Stimulated activated CD8-positive, alpha-beta memory T cell treated with anti-CD3 and anti-CD28 coated beads, Interleukin-12 subunit alpha, Interleukin-12 subunit beta, amount 100 ng/mL, for 24 hours (primary cell): Measurements from ENCODE around the gene CHAF1A.
A peak's percentile ranks its signal among the peaks of the same experiment; 100 is the strongest.

Source experiments
- DNase-seq: peaks from one replicate; pipeline ENCODE4 v3.0.0-alpha.2; 2020; ENCODE audit errors: extremely low read depth

Gene CHAF1A

DNA sequence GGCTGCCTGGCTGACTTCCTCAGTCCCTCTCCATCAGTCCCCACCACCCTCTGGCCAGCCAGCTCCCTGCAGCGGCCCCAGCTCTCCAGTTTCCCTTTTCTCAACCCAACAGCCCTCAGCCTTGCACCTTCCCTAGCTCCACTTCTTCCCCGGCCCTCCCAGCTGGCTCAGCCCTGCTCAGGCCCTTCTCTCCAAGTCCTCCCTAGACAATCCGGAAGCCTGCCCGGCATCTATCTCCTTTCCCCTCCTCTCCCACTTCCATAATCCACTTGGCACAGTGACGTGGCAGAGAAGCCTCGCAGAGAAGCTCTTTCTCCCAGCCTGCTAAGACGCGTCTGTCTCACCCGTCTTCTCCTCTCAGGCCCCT is 54.0 kb downstream of the CHAF1A start:
- DNase-seq: no peak

DNA sequence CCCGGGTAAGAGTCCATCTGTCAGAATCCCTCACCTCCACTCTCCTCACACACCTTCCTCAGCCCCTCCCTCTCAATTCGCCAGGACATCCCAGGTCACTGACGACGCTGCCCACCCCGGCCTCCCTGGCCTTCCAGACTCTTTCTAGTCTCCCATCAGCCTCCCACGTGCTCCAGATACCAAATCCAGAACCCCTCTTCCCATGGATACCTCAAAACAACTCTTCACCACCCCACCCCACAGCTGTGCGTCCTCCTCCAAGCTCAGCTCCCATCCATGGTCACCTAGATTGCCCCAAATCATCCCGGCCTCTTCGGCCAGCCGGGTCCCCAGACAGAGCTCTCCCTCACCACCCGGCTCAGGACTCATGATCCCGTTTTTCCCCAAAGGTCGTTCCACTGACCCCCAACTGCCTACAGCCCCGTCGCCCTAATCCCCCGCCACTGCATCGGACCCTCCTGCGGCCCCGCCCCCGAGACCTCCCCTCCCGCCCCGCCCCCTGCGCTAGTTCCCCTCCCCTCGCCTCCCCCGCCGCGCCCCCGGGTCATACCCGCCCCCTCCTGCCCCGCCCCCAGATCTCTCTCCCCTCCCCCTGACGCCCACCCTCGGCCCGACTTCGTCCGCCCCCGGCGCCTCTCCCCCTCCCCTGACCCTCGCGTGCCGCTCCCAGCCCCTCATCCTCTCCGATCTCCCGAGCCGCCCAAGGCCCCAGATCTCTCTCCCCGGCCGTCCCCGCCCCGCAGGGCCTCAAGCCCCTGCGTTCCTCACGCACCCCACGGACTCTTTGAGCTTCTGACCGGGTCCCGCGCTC is 54.6 kb downstream of the CHAF1A start:
- DNase-seq: no peak

DNA sequence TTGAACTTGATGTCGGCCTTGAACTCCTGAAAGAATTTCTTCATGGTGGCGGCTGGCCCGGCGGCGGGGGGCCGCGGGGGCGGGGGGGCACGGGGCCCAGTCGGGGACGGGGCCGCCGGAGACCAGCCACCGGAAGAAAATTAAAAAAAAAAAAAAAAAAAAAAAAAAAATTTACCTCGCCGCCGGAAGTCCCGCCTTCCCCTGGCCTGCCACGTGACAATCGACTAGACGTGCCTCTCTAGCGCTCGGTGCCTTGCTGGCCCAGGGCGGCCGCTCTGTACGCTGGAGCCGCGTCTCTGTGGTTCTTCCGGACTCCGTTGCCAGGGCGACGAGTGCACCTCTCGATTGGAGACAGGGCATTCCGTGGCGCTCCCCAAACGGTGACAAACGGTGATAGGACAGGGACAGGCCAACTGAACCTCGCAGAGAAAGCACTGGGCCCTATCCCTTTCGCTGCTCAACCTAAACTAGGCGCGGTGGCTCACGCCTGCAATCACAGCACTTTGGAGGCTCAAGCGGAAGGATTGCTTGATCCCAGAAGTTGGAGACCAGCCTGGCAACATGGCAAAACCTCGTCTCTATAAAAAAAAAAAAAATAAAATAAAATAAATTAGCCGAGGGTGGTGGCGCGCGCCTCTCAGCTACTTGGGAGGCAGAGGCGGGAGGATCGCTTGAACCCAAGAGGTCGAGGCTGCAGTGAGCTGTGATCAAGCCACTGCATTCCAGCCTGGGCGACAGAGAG is 55.4 kb downstream of the CHAF1A start, which contains the start of gene UBXN6:
TSS of gene UBXN6 (minus strand) at position 141 of the 742 bp plus-strand sequence. CDS start at position 44, 97 bp downstream.
- DNase-seq: peak; percentile 87

DNA sequence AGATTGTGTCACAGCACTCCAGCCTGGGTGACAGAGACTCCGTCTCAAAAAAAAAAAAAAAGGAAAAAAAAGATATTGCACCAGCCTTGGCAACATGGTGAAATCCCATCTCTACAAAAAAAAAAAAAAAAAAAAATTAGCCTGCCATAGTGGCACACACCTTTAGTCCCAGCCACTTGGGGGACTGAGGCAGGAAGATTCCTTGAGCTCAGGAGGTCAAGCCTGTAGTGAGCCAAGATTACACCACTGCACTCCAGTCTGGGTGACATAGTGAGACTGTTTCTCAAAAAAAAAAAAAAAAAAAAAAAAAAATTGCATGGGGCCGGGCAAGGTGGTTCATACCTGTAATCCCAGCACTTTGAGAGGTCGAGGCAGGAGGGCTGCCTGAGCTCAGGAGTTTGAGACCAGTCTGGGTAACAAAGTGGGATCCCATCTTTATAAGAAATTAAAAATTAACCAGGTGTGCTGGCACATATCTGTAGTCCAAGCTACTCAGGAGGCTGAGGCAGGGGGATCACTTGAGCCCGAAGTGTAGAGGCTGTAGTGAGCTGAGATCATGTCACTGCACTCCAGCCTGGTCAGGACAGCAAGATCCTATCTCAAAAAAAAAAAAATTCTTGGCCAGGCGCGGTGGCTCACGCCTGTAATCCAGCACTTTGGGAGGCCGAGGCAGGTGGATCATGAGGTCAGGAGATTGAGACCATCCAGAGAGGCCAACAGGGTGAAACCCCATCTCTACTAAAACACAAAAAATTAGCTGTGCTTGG is 62.6 kb downstream of the CHAF1A start:
- no peak for DNase-seq

DNA sequence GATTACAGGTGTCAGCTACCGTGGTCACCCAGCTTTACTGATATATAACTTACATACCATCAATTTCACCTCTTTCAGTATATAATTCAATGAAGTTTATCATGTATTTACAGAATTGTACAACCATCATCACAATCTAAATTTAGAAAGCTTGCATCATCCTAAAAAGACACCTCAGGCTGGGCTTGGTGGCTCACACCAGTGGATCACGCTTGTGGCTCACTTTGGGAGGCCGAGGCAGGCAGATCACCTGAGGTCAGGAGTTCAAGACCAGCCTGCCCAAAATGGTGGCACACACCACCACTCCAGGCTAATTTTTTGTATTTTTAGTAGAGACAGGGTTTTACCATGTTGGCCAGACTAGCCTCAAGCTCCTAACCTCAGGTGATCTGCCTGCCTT is 65.4 kb downstream of the CHAF1A start:
- DNase-seq: no peak

DNA sequence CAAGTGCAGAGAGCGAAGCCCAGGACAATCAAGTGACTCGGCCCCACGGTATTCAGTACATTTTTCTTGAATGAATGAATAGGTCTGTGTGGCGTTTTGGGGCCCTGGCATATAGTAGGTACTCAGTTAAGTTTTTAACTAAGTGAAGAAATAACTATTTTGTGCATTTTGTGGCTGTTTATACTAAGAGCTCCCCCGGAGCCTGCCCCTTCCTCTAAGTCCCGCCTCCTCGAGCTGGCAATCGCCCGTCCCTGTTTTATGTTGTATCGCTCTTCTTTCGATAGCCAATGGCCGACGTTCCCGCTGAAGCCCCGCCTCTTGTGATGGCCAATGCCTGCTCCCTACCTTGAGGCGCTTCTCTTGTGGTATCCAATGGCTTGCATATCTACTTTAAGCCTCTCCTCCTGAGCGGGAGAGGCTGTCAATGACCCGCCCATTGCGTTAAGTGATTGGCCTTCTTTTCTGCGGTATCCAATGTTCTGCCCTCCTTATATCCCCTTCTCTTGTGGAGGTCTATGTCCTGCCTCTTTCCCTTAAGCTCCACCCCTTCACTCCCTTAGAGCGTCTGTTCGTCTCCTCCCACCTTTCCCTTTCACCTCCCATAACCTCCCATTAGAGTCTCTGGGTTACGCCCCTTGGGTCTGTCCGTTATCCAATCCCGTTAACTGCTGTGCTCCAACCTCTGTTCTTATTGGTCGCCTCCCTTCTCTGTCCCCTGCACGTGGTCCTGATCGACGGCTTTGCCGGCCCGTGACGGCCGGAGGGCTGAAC is 69.1 kb downstream of the CHAF1A start:
- peak; percentile 92 for DNase-seq

DNA sequence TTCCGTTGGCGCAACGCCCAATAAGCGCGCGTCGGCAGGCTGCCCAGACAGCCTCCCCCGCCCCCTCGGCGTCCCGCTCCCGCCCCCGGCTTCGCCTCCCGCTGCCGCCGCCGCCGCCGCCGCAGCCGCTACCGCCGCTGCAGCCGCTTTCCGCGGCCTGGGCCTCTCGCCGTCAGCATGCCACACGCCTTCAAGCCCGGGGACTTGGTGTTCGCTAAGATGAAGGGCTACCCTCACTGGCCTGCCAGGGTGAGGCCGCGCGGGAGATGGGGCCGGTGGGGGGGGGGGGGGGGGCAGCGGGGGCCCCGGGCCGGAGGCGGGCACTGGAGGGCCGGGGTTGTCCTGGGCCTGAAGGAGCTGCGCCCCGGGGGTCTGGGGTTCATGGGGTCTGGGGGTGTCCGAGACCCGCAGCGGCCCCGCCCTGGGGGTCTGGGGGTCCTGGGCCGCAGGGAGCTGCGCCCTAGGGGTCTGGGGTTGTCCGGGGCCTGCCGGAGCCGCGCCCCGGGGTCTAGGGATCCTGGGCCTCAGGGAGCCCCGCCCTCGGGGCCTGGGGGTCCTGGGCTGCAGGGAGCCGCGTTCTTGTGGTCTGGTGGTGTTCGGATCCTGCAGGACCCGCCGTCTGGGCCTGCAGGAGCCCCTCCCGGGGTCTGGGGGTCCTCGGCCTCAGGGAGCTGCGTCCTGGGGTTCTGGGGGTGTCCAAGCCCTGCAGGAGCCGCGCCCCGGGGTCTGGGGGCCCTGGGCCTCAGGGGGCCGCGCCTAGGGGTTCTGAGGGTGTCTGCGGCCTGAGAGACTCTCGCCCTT is 69.9 kb downstream of the CHAF1A start, which contains the start of gene HDGFL2:
TSS of gene HDGFL2 (plus strand) at position 124 of the 801 bp plus-strand sequence. CDS start at position 178, 54 bp downstream.
- DNase-seq: no peak

DNA sequence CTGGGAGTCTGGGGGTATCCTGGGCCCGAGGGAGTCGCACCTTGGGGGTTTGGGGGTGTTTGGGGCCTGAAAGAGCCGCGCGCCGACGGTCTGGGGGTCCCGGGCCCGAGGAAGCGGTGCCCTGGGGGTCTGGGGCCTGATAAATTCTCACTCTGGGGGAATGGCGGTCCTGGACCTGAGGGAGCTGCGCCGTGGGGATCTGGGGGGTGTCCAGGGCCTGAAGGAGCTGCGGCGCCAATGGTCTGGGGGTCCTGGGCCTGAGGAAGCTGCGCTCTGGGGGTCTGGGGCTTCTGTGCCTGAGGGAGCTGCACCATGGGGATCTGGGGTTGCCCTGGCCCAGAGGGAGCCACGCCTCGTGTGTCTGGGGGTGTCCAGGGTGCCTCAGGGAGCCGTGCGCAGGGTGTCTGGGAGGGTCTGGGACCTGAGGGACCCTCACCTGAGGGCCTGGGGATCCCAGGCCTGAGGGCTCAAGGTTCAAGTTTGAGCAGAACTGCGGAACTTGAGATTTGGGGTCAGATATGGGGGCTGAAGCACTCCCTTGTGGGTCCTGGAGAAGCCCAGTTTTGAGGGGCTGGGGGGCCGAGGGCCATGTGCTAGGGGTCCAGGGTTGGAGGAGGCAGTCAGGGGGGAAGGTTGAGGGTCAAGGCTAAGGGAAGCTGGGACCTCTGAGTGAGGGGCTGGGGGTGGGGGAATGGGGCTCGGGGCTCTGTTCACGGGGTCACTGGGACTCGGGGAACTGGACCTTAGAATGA is 70.7 kb downstream of the CHAF1A start:
- no peak for DNase-seq

DNA sequence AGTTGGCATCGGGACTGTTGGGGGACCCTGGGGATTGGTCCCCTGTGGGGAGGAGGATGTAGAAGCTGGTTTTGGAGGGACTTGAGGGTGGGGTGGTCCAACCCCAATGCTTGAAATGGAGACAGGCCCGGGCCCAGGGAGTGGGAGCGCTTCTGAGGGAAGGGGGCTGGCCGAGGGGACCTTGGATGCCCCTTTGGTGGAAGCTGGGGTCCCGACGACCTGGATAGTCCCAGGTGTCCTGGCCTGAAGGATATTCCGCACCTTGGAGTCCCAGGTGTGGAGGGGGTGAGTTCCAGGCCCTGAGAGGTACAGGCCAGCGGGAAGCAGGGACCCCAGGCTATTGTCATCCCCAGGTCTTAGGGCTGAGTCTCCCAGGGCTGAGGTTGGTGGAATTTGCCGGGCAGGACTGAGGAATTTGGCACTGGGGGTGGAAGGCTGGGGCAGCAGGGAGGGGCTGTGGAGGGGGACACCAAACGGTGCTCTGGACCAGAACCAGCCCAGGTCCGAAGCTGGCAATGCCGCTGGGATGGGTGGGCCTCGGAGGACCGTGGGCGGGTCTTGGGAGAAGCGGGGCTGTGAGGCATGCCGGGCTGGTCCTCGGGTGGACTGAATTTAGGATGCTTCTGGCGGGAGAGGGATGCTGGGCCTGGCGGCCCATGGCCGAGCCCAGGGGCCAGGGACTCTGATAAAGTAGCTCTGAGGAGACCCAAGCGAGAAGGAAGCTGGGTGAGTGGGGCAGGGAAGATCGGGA is 71.5 kb downstream of the CHAF1A start:
- DNase-seq: no peak

DNA sequence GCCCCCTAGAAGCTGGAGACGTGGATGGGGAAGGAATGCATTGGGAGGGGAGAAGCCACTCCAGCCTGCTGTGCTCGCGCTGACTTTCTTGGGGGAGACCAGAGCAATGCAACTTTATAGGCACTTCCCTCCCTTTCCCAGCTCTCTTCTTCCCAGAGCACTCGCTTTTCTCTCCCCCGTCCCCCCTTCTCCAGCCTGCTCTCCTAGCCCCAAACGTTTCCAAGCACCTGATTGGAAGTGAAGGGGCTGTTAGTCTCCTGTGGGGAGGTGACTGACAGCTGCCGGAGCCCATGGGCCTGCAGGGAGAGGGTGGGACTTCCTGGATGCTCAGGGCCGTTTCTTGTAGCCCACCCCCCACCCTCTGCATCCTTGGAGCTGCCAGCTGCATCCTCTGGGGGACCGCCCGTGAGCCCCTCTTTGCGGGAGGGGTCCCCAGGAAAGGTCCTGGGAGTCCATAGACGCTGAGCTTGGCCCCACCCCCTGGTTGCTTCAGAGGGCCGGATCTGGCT is 72.1 kb downstream of the CHAF1A start:
- DNase-seq: no peak

DNA sequence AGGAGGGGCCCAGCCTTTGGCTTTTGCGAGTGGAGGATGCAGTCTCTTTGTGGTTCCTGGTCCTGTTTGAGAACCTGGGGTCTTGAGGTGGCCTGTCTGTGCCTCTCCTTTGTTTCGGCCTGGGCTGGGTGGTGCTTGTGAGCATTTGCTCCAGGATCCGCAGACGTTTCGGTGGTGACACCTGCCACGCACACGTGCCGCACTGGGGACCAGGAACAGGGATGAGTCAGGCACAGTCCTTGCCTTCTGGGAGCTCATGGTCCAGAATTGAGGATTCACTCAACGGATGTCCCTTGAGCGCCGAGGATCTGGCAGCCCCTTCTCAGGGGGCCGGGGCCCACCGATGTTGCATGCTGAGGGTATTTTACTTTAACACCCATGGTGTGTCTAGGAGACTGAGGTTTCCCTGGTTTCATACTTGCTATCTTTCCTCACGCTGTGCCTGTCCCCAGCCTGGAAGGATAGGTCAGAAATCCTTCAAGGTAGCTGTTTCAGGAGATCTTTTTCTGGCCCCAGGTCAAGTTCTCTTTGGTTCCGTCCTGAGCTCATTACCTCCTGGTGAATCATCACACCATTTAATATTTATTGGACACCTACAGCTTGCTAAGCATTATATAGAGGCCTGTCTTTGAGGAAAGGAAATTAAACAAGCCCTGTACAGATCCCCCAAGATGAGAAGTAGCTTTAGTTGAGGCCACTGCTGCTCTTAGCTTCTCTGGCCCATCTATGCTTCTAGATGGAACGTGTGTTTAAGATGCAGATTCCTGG is 74.8 kb downstream of the CHAF1A start:
- no peak for DNase-seq

DNA sequence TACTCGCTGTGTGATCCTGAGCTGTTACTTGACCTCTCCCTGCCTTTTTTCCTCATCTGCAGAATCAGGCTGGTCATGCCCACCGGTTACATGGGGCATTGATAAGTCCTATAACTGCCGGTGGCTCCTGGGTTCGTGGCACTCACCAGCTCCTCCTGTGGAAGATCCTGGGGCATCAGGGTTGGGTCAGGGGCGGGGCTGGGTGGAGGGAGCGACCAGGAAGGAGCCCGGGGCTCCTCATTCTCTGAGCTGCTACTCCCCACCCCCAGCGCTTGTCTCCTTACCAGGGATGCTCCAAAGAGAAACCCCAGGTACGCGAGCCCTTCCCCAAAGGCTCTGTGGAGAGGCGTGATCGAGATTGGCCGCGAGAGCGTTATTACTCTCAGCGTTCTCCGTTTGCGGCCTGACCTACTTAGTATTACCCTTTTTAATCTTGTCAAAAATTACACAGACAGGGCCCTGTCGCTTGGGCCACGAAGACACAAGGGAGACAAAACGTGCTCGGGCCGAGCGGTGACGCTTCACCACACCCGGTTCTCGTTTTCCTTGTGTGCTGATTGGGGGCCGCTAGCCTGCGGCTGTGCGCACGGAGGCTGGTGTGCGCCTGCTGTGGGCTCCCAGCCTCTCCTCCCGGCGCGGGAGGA is 80.4 kb downstream of the CHAF1A start:
- no peak for DNase-seq

DNA sequence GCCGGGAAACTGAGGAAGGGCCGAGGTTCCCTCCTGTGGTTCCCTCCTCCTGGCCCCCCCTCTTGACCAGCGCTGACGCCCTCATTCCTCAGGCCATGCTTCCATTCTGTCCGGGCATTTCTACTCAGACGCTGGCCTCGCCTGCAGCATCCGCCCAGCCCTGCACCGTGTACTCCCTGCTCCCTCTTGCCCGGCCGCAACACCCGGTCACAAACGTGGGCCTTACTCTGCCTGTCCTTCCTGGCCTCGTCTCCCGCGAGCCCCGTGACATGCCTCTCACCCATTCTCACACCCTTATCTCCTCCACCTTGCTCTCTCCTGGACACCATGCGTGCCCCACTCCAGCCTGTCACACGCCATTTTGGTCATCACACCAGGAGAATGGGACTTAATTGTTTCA is 80.9 kb downstream of the CHAF1A start:
- no peak for DNase-seq

DNA sequence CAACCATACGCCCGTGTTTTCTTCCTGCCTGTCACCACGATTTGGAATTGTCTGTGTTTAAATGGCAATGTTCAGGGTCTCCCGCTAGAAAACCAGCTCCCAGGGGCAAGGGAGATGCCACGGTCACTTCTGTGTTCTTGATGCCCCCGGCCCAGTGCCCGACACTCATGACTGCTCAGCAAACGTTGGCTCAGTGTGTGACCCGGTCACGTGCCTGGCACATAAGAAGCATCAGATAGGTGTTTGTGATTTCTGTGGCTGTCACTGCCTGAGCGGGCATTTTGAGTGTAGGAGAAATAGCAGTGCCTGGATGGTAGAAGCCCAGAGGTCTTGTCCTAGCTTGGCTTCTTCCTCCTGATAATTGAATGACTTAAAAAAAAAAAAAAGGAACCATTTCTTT is 85.1 kb downstream of the CHAF1A start:
- DNase-seq: no peak

DNA sequence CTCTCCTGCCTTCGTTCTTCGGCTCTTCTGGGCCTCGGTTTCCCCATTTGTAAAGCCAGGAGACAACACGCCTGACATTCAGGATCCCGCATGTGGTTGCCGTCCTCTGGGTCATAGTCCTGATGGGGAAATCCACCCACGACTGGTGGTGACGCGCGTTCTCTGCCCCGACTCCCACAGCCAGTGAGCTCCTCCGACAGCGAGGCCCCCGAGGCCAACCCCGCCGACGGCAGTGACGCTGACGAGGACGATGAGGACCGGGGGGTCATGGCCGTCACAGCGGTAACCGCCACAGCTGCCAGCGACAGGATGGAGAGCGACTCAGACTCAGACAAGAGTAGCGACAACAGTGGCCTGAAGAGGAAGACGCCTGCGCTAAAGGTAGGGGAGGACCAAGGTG is 86.1 kb downstream of the CHAF1A start:
- DNase-seq: no peak

DNA sequence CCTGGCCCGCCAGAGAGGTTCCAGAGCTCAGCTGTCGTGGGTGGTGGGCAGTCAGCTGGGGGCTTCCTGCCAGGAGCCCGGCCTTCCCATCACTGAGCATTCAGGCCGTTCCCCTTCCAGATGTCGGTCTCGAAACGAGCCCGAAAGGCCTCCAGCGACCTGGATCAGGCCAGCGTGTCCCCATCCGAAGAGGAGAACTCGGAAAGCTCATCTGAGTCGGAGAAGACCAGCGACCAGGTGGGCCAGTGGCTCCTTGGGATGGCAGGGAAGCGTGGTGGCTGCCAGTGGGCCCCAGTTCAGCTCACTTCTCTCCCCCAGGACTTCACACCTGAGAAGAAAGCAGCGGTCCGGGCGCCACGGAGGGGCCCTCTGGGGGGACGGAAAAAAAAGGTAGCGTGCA is 89.0 kb downstream of the CHAF1A start:
- no peak for DNase-seq

DNA sequence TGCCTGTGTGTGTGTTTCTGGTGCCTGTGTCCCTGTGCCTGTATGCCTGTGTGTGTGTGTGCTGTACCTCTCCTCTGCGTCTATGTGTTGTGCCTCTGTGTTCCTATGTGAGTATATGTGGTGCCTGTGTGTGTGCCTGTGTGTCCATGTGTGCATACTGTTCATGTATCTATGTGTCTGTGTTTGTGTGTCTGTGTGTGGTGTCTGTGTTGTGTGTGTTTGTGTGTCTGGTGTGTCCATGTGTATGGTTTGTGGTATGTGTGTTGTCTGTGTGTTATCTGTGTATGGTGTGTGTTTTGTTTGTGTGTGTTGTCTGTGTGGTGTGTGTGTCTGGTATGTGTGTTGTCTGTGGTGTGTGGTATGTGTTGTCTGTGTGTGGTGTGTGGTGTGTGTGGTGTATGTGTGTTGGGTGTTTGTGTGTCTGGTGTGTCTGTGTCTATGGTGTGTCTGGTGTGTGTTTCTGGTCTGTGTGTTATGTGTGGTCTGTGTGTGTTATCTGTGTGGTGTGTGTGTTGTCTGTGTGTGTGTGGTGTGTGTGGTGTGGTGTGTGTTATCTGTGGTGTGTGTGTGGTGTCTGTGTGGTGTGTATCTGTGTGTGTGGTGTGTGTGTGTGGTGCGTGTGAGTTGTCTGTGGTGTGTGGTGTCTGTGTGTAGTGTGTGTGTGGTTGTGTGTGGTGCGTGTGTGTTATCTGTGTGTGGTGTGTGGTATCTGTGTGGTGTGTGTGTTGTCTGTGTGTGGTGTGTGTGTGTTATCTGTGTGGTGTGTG is 90.1 kb downstream of the CHAF1A start:
- no peak for DNase-seq
